HK-2 (cell line): Measurements from ENCODE around the gene PHF13.
A peak's percentile ranks its signal among the peaks of the same experiment; 100 is the strongest.

Source experiments
- DNase-seq: peaks from one replicate; pipeline ENCODE4 v3.0.0-alpha.2; 2018; ENCODE audit not compliant: unreplicated experiment

PHF13 gene

GRCh38 chr1:6601923-6602668 lies 11.4 kb upstream of the PHF13 start:
- DNase-seq, result no peak

DNA sequence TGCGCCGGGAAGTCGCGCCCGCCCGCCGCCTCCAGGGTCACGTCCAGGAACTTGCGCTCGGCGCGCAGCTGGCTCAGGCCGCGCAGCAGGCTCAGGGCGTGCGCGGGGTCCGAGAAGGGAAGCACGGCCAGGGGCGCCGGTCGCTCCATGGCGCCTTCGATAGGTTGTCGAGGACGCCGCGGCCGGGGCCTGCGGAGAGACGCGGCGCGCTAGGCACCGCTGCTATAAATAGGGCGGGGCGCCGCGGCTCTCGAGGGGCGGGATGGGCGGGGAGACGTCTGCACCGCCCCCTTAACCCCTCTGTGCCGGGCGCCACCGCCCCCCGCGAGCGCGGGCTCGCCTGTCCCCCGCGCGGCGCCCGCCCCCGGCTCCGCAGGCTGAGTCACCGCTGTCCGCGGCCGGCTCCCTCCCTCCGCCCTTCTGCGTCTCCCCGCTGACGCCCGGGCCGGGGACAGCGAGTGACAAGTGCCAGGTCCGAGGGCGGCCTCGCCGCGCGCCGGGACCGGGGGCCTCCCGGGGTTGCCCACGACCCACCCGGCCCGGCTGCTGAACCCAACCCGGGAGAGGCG lies 10.8 kb upstream of the PHF13 start, which contains the start of gene KLHL21:
TSS of gene KLHL21 (minus strand) at position 201 of the 569 bp plus-strand sequence. CDS start at position 149, 52 bp downstream.
- DNase-seq, result peak; percentile 90

DNA sequence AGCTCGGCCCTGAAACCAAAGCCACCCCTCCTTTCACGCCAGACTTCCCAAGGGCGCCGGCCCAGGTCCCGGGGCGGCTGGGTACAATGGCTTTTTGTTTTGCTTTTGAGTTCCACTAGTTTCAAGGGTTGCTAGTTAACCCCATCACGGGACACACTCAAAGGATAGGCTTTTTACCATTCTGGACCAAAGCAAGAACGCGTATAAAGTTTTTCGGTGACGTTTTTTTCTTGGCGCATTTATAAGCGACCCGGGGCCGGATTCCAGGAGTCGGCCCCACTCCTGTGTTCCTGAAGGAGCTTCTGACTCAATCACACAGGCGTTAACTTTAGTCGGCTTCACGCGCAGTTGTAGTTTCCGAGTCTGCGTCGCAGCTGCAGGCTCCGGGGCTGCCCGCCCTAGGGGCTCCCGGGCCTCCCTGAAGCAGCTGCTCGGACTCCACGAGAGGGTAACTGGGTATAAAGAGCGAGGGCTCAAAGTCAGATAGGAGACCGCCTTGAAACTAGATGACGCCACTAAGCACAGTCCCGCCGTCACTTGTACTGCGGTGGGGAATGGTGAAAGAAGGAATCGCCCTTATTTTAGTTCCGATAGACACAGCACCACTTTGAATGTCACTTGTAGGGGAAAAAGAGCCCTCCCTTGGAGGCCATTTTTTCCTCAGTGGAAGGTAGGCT lies 10.2 kb upstream of the PHF13 start:
- peak; percentile 63 for DNase-seq

DNA sequence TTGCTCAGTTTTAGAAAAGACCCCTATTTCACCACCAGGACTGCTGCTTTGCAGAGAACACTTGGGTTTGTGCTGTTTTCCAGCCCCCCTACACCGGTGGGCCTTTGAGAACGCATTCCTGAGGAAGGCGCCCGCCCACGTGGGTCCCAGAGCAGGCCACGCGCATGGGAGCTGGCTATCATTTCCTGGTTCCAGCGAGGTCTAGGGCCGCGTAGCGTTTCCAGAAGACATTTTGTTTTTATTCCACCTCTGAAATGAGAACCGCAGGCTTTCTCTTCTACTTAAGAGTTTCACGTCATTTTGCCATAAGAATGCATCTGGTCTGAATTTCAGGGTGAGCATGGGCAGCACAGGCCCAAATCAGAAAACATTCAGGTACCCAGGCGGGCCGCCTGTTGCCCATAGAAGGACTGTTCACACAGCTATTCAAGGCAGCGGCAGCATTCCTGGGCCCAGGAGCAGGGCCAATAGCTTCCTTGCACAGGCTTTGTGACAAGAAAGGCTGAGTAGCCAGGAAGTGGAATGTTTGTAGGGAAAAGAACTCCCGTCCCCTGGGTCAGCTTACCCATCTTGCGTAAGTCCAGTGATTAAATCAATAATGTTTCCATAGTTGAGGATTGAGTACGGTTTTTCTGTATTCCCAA lies 9.5 kb upstream of the PHF13 start:
- peak; percentile 55 for DNase-seq

DNA sequence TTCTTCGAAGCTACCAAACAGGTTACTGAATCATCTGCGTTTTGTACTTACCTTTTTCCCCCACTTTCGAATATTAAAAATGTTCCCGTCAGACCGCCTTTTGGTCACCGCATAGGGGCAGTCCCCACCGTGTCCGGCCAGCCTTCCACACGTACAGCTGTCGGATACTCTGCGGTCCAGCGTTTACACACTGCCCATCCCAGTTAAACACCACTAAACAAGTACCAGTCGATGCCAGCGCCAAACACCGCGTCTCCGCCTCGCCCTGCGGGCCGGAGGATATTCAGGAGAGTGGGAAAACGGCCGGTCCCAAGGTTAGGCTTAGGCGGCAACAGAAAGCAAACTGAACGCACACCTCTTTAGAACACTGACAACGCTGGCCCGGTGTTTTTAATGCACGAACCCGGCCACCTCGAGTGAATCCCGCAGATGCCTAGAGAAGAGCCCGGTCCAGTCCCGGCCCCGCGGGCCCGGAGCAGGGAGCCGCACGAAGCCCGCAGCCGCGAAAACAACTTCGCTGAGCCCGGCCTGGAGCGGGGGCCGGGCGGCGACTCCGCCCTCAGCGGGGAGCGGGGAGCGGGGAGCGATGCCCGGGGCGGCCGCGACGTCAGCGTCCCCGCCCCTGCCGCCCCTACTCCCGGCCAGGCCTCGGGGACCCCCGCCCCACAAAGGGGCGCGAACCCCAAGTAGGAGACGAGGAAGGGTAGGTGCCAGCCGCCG lies 730 bp upstream of the PHF13 start:
- peak; percentile 57 for DNase-seq

DNA sequence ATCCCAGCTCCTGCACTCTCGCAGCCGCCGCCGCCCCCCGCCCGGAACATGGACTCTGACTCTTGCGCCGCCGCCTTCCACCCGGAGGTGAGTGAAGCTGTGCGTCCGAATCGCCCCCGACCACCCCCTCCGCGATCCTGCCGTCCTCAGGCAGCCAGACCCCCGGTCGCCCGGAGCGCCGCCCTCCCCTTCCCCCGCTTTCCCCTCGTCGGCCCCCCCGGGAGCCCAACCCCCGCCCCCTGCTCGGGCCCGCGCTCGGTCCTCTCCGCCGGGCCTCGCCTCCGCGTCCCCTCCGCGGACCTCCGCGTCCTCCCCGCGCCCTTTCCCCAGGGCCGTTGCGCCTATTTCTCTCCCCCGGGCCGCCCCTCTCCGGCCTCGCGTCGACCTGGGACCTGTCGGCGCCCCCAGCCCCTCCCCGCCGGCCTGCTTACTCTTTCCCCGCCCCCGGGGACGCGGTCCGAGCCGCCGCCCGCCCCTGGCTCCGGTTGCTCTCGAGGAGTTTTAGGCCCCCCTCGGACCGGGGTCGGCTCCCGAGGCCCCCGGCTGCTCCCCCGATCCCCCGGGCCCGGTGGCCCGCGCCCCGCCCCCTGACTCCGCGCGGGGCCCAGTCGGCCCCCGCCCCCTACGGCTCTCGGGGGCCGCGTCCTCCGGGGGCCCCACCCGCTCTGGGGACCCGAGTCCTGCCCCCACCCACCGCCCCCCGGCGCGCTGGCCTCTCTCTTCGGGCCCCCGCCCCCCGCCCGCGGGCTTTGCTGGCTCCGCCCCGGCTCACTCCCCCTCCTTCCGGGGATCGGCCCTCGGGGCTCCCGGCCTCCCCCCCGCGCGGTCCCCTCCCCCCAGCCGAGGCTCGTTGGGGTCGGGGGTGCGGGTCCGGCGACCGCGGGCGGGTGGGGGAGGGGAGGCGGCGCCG lies 743 bp downstream of the PHF13 start:
- peak; percentile 37 for DNase-seq

- DNase-seq, result no peak
These were observed 1.6 kb downstream of the PHF13 start for GRCh38 chr1:6614929-6615785.

DNA sequence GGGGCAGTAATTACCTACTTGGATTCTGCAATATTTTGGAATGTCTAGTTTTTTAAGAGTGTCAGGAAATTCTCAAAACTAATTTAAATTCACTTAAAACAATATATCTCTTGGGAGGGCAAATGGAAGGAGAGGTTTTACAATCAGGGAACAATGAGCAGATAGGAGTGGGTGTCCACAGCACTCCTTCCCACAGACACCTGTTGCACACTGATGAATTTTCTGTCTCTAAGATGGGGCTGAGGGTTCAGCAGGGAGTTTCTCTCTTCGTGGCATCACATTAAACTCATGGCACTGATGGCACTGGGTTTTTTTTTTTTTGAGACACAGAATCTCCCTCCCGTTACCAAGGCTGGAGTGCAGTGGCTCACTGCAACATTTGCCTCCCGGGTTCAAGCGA lies 5.5 kb downstream of the PHF13 start:
- DNase-seq, result no peak

- no peak for DNase-seq
These were observed 8.2 kb downstream of the PHF13 start for GRCh38 chr1:6621429-6622391.

- no peak for DNase-seq
These were observed 9.0 kb downstream of the PHF13 start for GRCh38 chr1:6622396-6623152.

GRCh38 chr1:6623269-6623965 lies 9.9 kb downstream of the PHF13 start:
- DNase-seq, result no peak

- DNase-seq, result peak; percentile 90
These were observed 11.4 kb downstream of the PHF13 start, which contains the start of gene THAP3 for GRCh38 chr1:6624710-6625583. TSS of gene THAP3 (plus strand) at chr1:6624868. CDS start at chr1:6625219, 351 bp downstream.

- peak; percentile 41 for DNase-seq
These were observed 12.1 kb downstream of the PHF13 start for GRCh38 chr1:6625584-6626149.

- no peak for DNase-seq
These were observed 13.5 kb downstream of the PHF13 start for GRCh38 chr1:6627031-6627430.

- DNase-seq, result no peak
These were observed 14.5 kb downstream of the PHF13 start for GRCh38 chr1:6627841-6628545.
